Epithelial cell of proximal tubule (primary cell): Measurements from ENCODE around the gene MPPED1. TPM values are rescaled to one million over a fixed set of nuclear protein-coding genes. Genes with fewer than 3 reads are reported as not detected.

Source experiments
- DNase-seq: peaks from one replicate; pipeline ENCODE4 v3.0.0-alpha.2; 2011; ENCODE audit warnings: low read depth
- H3K4me3 ChIP-seq: 2 replicates; pipeline ENCODE4 v1.5.1; 2011; ENCODE audit warnings: low read depth, mild to moderate bottlenecking, low read length
- total RNA-seq: library from RNA; depleted of rRNA; stranded (reverse); fragments of >200 nt; gene quantifications from 2 replicates; pipeline ENCODE4 v1.2.3, GENCODE V29; 2015
- TF ChIP-seq, protein P1 (sequence below): conservative IDR thresholded peaks from 2 replicates; pipeline ENCODE4 v1.5.1; 2012; ENCODE audit warnings: low read depth, mild to moderate bottlenecking, low read length

MPPED1 gene
- total RNA-seq, 1 donor from 2014 or later: not detected

DNA sequence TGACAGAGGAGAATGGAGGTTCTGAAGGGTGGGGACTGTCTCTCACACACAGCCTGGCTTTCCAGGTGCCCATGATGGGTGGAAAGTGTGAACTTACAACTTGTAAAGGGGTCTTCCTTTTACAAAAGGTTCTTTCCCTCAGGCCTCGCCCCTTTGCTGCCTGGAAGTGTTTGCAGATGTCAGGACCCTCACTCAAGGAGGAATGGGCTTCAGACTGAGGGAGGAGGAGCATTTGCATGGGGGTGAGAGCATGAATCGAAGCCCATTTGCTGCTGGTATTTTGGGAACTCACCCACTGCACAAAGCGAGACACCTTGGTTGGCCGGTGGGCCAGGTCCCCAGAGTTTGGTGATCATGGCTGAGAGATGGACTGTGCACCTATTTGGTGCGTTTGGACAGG, 25.1 kb downstream of the MPPED1 start:
- H3K4me3 ChIP-seq: no peak overlapping the region
- no peak for DNase-seq
- TF ChIP-seq, protein P1, sequence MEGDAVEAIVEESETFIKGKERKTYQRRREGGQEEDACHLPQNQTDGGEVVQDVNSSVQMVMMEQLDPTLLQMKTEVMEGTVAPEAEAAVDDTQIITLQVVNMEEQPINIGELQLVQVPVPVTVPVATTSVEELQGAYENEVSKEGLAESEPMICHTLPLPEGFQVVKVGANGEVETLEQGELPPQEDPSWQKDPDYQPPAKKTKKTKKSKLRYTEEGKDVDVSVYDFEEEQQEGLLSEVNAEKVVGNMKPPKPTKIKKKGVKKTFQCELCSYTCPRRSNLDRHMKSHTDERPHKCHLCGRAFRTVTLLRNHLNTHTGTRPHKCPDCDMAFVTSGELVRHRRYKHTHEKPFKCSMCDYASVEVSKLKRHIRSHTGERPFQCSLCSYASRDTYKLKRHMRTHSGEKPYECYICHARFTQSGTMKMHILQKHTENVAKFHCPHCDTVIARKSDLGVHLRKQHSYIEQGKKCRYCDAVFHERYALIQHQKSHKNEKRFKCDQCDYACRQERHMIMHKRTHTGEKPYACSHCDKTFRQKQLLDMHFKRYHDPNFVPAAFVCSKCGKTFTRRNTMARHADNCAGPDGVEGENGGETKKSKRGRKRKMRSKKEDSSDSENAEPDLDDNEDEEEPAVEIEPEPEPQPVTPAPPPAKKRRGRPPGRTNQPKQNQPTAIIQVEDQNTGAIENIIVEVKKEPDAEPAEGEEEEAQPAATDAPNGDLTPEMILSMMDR: no peak

DNA sequence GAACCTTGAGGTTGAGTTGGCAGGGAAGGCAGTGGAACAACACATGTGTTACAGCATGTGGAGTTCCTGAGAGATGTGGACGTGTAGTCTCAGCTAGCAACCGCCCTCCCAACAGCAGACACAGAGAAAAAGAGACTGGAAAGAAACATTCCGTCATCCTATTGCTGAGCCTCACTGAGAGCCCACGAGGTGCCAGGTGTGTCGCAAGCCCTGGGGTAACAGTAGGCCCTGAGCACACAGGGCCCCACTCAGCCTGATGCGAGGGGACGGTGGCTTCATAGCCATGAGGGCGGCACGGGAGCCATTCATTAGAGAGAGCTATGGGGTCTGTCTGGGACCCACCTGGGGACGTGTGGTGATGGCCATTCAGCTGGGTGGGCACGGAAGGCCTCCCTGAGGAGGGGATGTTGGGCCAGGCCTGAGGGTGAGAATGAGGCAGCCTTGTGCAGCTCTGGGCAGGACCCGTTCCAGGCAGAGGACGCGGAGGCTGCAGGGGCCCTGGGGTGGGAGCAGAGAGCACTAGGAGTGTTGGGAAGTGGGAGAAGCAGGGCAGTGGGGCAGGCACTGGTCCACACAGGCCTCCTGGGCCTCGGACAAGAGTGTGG, 26.2 kb downstream of the MPPED1 start:
- no peak for DNase-seq

DNA sequence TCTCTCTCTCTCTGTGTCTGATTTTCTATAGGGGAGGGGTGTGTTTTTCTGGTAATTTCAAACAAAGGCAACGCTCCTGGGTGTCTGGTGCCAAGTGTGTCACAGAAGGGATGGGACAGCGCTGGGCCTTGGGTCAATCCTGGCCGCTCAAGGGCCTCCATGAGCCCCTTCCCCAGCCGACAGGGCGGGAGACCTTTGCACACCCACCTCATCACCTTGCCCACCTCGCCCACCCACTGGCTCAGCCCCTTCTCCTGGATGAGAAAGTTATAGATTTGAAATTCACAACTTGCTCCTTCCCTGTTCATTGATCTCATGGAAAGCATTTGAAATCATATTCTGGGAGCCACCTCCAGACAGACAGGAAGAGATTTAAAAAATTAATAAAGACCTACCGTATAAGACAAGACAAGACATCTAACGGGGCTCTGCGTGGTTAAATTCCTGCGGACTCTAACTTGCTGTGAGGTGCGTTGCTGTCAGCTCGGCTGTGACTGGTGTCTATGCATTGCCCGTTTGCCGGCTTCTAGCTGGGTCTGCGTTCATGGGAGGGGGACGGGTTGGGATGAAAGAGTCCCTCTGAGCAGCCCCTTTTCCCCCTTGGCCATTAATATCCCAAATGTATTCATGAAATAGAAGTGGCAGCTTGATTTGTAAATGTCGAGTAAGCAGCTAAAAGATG, 27.0 kb downstream of the MPPED1 start:
- no peak for DNase-seq
- TF ChIP-seq, protein P1: no peak
- H3K4me3 ChIP-seq: no peak overlapping the region

More for the DNA sequence above, 26.2 kb downstream of the MPPED1 start:
- TF ChIP-seq, protein P1: no peak
- no peak overlapping the region for H3K4me3 ChIP-seq

DNA sequence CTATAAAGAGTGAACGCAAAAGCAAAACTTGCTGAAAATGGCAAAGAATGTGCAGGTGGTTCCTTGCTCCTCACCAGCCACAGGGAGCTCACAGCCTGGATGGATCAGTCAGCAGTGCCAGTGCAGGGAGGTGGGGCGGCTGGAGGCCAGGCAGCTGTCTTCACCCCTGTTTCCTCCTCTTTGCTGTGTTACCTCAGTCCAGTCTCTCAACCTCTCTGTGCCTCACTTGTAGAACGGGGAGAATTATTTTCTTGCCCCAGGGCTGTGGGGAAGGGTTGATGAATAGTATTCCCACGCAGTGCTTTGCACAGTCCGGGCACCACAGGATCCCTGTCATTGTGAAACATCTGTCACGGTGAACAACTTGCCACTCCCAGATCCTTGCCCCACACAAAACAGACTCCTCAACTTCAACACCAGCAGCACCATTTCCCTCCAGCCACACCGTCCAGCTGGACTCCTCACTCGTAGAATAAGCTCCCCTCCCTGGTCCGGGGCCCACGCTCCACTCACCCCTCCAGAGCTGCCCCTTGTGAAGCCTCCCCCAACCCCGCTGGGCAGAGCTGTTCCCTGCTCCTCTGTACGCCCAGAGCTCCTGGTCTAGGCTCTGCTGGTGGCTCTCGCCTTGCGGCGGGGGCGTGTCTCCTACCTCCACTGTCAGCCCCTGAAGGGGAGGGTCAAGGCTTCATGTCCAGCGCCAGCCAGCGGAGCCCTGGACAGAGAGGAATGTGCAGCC, 27.7 kb downstream of the MPPED1 start:
- TF ChIP-seq, protein P1: no peak
- DNase-seq: no peak
- no peak overlapping the region for H3K4me3 ChIP-seq

DNA sequence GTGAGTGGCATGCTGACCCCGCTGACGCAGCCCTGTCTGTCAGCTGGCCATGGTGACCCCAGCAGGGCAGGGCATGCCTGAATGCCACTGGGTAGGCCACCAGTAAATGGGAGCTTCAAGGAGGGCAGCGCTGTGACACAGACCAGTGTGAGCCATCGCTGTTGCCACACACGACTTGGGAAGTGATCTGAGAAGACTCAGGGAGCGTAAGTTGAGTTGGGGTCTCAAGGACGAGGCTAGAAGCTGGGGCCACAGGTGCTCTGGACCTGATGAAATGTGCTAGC, 28.2 kb downstream of the MPPED1 start:
- TF ChIP-seq, protein P1: no peak
- no peak overlapping the region for H3K4me3 ChIP-seq
- no peak for DNase-seq

DNA sequence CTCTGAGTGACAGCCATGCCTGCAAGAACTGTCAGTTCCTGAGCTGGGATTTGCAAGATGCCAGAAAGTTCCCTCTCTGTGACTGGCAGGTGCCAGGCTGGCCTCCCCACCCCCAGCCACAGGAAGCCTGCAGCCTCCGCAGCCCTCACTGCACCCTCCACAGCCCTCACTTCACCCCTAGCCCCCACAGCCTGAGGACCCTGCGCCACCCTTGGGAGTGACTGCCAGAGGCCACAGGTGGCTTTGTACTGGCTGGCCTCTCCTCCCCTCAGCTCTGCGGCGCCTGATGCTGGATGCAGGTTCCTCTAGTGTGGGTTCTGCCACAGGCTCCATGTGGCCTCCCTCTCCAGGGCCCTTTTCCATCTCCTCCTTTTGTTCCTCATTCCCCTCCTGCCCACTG, 28.7 kb downstream of the MPPED1 start:
- no peak overlapping the region for H3K4me3 ChIP-seq
- TF ChIP-seq, protein P1: no peak
- DNase-seq: no peak
